Measurements from ENCODE around the gene RNF207. TPM values are rescaled to one million over a fixed set of nuclear protein-coding genes. Genes with fewer than 3 reads are reported as not detected.

Gene RNF207
- polyA plus RNA-seq, 3 donors: 0.10 to 7.7 TPM; not detected in 1

DNA sequence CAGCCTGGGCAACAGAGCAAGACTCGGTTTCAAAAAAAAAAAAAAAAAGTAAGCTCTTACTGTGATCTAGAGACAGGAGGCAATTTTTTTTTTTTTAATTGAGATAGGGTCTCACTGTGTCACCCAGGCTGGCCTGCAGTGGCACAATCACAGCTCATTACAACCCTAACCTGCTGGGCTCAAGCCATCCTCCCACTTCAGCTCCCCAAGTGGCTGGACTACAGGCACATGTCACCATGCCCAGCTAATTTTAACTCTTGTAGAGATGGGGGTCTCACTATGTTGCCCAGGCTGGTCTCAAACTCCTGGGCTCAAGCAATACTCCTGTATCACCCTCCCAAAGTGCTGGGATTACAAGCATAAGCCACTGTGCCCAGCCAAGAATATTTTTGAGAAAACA, 14.0 kb upstream of the RNF207 start:
- Histone ChIP-seq H2AFZ (ENCODE audit: insufficient read depth, low read depth, low read length, poor library complexity, severe bottlenecking) (no peak overlapping the region), H3K4me3 (replicated peaks in 1 of 3; ENCODE audit: low read depth in 2 of 3, low read length in 3 of 3) (no peak overlapping the region), H3K27ac (ENCODE audit: low read depth in 1 of 2, low read length in 2 of 2) (no peak overlapping the region), H4K20me1 (ENCODE audit: insufficient read depth, low read length) (peaks cover 86% of the 10 kb centered on the region), H3K79me2 (ENCODE audit: insufficient read depth, low read length) (peaks cover 57% of the 10 kb centered on the region), H3K9me3 (replicated peaks in 1 of 2; ENCODE audit: control insufficient read depth in 1 of 2, insufficient read depth in 1 of 2, low read length in 2 of 2) (no peaks in the 10 kb centered on the region), H3K4me2 (replicated peaks; ENCODE audit: extremely low read depth, low read length, poor library complexity, severe bottlenecking) (no peak overlapping the region), H3K36me3 (replicated peaks in 1 of 2; ENCODE audit: control insufficient read depth in 1 of 2, insufficient read depth in 2 of 2, low read length in 2 of 2) (peaks cover 81 to 99% of the 10 kb centered on the region in 2 donors), H3K4me1 (ENCODE audit: control insufficient read depth in 1 of 2, insufficient read depth in 2 of 2, low read length in 2 of 2) (no peaks in the 10 kb centered on the region), H3K9ac (ENCODE audit: insufficient read depth, low read length, poor library complexity, severe bottlenecking) (no peak overlapping the region), H3K27me3 (ENCODE audit: control insufficient read depth in 2 of 2, insufficient read depth in 2 of 2, low read length in 2 of 2) (no peaks in the 10 kb centered on the region)
- no CpG with 5 or more reads among the region's 1 CpG for WGBS (ENCODE audit: insufficient coverage)
- intact Hi-C loops (cut with micrococcal nuclease): no loop called here
- no peak for DNase-seq
- peaks cover 66 to 98% of the 10 kb centered on the region in 2 donors for H3K36me3 Mint-ChIP-seq
- no peak overlapping the region for H3K4me3 Mint-ChIP-seq
- no peak overlapping the region for H3K27ac Mint-ChIP-seq
- H3K27me3 Mint-ChIP-seq (ENCODE audit: low read depth in 3 of 3): peaks cover 0 to 3% (median 0%) of the 10 kb centered on the region in 3 donors
- H3K4me1 Mint-ChIP-seq: no peaks in the 10 kb centered on the region
- H3K9me3 Mint-ChIP-seq: no peaks in the 10 kb centered on the region
- TF ChIP-seq CTCF (IDR thresholded peaks at IDR 0.05): no peak

DNA sequence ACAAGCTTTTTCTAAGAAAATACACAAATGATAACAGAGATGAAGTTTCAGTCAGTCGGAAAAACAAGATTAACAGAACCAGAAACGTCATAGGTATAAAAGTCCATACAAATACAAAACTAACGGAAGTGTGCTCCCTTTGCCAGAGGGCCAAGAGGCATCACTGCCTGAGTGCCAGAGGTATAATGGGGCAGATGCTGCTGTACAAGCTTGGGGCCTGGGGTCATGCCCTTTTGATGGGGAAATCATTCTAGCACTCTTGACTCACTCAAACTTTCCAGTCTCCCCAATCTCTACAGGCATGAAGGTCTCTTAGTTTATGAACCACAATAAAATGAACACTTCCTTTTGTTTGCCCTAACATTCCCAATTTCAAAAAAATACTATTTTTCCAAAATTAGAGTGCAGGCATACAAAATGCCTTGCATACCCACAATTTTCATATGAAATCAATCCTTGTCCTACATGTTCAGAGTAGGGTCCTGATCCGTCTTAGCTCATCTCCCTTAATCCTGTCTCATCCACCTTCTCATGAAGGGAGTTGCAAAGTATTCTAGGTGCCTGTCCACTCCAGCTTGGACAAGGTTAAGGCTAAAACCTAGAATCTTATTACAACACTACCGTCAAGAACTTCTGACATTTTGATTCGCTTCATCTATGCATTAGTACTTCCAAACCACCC, 8.0 kb upstream of the RNF207 start:
- Mint-ChIP-seq H3K27ac (peak overlapping the region in 3 of 7 donors; percentile 1 to 81 (median 19)), H3K36me3 (peaks cover 37 to 48% of the 10 kb centered on the region in 2 donors), H3K27me3 (ENCODE audit: low read depth in 3 of 3) (peaks cover 5 to 10% (median 6%) of the 10 kb centered on the region in 3 donors), H3K9me3 (peaks cover 0 to 6% (median 4%) of the 10 kb centered on the region in 7 donors), H3K4me3 (peak overlapping the region in 1 of 2 donors; percentile 88), H3K4me1 (peaks cover 27% of the 10 kb centered on the region)
- Histone ChIP-seq H3K27ac (ENCODE audit: low read depth in 1 of 2, low read length in 2 of 2) (no peak overlapping the region), H3K9ac (ENCODE audit: insufficient read depth, low read length, poor library complexity, severe bottlenecking) (no peak overlapping the region), H2AFZ (ENCODE audit: insufficient read depth, low read depth, low read length, poor library complexity, severe bottlenecking) (no peak overlapping the region), H3K4me1 (ENCODE audit: control insufficient read depth in 1 of 2, insufficient read depth in 2 of 2, low read length in 2 of 2) (peaks cover 20 to 30% of the 10 kb centered on the region in 2 donors), H3K79me2 (ENCODE audit: insufficient read depth, low read length) (peaks cover 50% of the 10 kb centered on the region), H3K4me3 (replicated peaks in 1 of 3; ENCODE audit: low read depth in 2 of 3, low read length in 3 of 3) (peak overlapping the region in 1 of 3 experiments; percentile 97), H4K20me1 (ENCODE audit: insufficient read depth, low read length) (peaks cover 59% of the 10 kb centered on the region), H3K4me2 (replicated peaks; ENCODE audit: extremely low read depth, low read length, poor library complexity, severe bottlenecking) (peak overlapping the region; percentile 99), H3K9me3 (replicated peaks in 1 of 2; ENCODE audit: control insufficient read depth in 1 of 2, insufficient read depth in 1 of 2, low read length in 2 of 2) (no peaks in the 10 kb centered on the region), H3K36me3 (replicated peaks in 1 of 2; ENCODE audit: control insufficient read depth in 1 of 2, insufficient read depth in 2 of 2, low read length in 2 of 2) (peaks cover 35 to 50% of the 10 kb centered on the region in 2 donors), H3K27me3 (ENCODE audit: control insufficient read depth in 2 of 2, insufficient read depth in 2 of 2, low read length in 2 of 2) (no peaks in the 10 kb centered on the region)
- WGBS (ENCODE audit: insufficient coverage): 92% methylated on average over 4 of the region's 6 CpGs
- intact Hi-C loops (cut with micrococcal nuclease): loop anchor here in 1 of 2 donors (2.0 to 5.0 kb wide), 2 partner anchors 37 to 206 kb away; partner anchors contain the start of genes ICMT and NPHP4
- no peak for TF ChIP-seq CTCF (IDR thresholded peaks at IDR 0.05)
- DNase-seq: peak in 1 of 3 donors; percentile 35
